OCI-LY3 (cell line): ENCODE measurements around the gene KAZN.

Experiments
- H2AFZ ChIP-seq: fragments of 200-600, 300-600 bp; shearing (Covaris generic); 2 replicates; pipeline ENCODE4 v1.6.0; 2014; ENCODE audit warnings: antibody characterized with exemption, low read depth, low read length
- H3K27ac ChIP-seq: fragments of 200-600, 300-600 bp; sonication (generic); 2 replicates; pipeline ENCODE4 v1.5.1; 2014; ENCODE audit warnings: mild to moderate bottlenecking, low read length, moderate library complexity, mixed read lengths
- H3K27me3 ChIP-seq: fragments of 200-600, 300-600 bp; sonication (generic); 2 replicates; pipeline ENCODE4 v1.6.1; 2014; ENCODE audit warnings: low read depth, low read length, mixed read lengths
- H3K36me3 ChIP-seq: fragments of 200-600, 300-600 bp; sonication (generic); replicated peaks from 2 replicates; pipeline ENCODE3; 2014; ENCODE audit warnings: low read depth, low read length, mixed read lengths
- H3K4me1 ChIP-seq: fragments of 300-600, 200-600 bp; sonication (generic); 2 replicates; pipeline ENCODE4 v1.6.1; 2014; ENCODE audit warnings: low read length, mixed read lengths
- H3K4me2 ChIP-seq: fragments of 200-600, 300-600 bp; sonication (generic); 2 replicates; pipeline ENCODE4 v1.6.1; 2014; ENCODE audit warnings: low read length, mixed read lengths
- H3K4me3 ChIP-seq: fragments of 300-600, 200-600 bp; sonication (generic); 2 replicates; pipeline ENCODE4 v1.5.1; 2014; ENCODE audit warnings: antibody characterized with exemption, mild to moderate bottlenecking, low read length, moderate library complexity
- H3K79me2 ChIP-seq: fragments of 300-600, 200-600 bp; shearing (Covaris generic); 2 replicates; pipeline ENCODE4 v1.6.1; 2014; ENCODE audit warnings: mild to moderate bottlenecking, low read length, mixed read lengths
- H3K9ac ChIP-seq: fragments of 300-600, 200-600 bp; shearing (Covaris generic); 2 replicates; pipeline ENCODE4 v1.6.0; 2014; ENCODE audit warnings: mild to moderate bottlenecking, low read length, moderate library complexity
- H3K9me3 ChIP-seq: fragments of 200-600, 300-600 bp; shearing (Covaris generic); 2 replicates; pipeline ENCODE4 v1.6.1; 2014; ENCODE audit warnings: low read length, mixed read lengths; ENCODE audit not compliant: insufficient read depth
- H4K20me1 ChIP-seq: fragments of 200-600, 300-600 bp; sonication (generic); 2 replicates; pipeline ENCODE4 v1.6.1; 2016; ENCODE audit warnings: low read length, mixed read lengths; ENCODE audit not compliant: insufficient read depth
- EZH2phosphoT487 ChIP-seq: fragments of 200-600 bp; shearing (Covaris generic); IDR thresholded peaks from 2 replicates; pipeline ENCODE4 v1.6.1; 2018; ENCODE audit warnings: antibody characterized with exemption, mixed run types, low read depth
- TF ChIP-seq, protein P1 (sequence below): fragments of 200-600, 300-600 bp; sonication (generic); IDR thresholded peaks from 2 replicates; pipeline ENCODE4 v1.5.1; 2014; ENCODE audit warnings: antibody characterized with exemption, low read length, low read depth

KAZN gene

DNA sequence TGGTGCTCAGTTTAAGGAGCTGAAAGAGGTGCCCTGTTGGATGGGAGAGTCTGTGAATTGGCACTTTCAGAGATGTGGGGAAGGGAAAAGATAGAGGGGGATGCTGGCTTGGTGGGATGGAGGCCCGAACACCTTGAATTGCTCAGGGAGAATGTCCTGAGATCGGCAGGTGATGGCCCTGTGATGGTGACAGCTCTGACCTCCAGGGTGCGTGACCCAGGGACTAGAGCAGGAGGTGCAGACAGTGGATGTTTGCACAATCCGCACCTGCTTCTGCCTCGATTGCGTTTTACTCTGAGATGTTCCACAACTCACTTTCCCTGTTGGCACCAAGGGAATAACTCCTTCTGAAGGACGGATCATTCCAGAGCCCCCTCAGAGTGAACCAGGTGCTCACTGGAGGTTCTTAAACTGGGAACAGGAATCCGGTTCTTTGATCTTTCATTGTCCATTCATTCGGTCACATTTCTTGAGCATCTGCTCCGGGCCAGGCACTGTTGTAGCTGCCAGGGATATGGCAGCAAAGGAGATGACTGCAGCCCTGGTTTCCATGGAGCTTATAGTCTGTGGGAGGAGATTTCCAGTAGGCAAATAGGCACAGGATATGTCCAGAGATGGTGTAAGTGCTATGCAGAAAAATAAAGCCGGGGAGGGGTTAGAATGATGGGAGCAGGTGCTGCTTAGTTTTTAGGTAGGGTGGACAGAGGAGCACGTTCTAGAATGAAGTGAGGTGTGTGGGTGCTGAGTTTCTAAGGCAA is 328.5 kb downstream of the KAZN start:
- Histone ChIP-seq H3K79me2 (no peaks in the 10 kb centered on the region), H3K4me1 (no peaks in the 10 kb centered on the region), H3K27ac (no peak overlapping the region), H3K9me3 (no peaks in the 10 kb centered on the region), H3K9ac (no peak overlapping the region), H3K4me2 (no peak overlapping the region), H2AFZ (no peak overlapping the region), H3K4me3 (no peak overlapping the region), H3K27me3 (no peaks in the 10 kb centered on the region; the same call in 1 of the 2 replicates), H3K36me3 (no peaks in the 10 kb centered on the region), H4K20me1 (no peaks in the 10 kb centered on the region)
- TF ChIP-seq, protein P1, sequence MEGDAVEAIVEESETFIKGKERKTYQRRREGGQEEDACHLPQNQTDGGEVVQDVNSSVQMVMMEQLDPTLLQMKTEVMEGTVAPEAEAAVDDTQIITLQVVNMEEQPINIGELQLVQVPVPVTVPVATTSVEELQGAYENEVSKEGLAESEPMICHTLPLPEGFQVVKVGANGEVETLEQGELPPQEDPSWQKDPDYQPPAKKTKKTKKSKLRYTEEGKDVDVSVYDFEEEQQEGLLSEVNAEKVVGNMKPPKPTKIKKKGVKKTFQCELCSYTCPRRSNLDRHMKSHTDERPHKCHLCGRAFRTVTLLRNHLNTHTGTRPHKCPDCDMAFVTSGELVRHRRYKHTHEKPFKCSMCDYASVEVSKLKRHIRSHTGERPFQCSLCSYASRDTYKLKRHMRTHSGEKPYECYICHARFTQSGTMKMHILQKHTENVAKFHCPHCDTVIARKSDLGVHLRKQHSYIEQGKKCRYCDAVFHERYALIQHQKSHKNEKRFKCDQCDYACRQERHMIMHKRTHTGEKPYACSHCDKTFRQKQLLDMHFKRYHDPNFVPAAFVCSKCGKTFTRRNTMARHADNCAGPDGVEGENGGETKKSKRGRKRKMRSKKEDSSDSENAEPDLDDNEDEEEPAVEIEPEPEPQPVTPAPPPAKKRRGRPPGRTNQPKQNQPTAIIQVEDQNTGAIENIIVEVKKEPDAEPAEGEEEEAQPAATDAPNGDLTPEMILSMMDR = no peak
- TF ChIP-seq EZH2phosphoT487 = no peak

- H3K79me2 ChIP-seq = no peaks in the 10 kb centered on the region
- no peak overlapping the region for H3K9ac ChIP-seq
- no peaks in the 10 kb centered on the region for H3K36me3 ChIP-seq
- TF ChIP-seq, protein P1 = no peak
- no peak for TF ChIP-seq EZH2phosphoT487
- H3K4me3 ChIP-seq = no peak overlapping the region
- no peaks in the 10 kb centered on the region for H3K4me1 ChIP-seq
- no peak overlapping the region for H3K27ac ChIP-seq
- no peaks in the 10 kb centered on the region for H4K20me1 ChIP-seq
- no peaks in the 10 kb centered on the region for H3K9me3 ChIP-seq
- no peak overlapping the region for H3K4me2 ChIP-seq
- no peak overlapping the region for H2AFZ ChIP-seq
- H3K27me3 ChIP-seq = no peaks in the 10 kb centered on the region; the same call in 1 of the 2 replicates
Observed at GRCh38 chr1:14928412-14928811, 329.9 kb downstream of the KAZN start.

DNA sequence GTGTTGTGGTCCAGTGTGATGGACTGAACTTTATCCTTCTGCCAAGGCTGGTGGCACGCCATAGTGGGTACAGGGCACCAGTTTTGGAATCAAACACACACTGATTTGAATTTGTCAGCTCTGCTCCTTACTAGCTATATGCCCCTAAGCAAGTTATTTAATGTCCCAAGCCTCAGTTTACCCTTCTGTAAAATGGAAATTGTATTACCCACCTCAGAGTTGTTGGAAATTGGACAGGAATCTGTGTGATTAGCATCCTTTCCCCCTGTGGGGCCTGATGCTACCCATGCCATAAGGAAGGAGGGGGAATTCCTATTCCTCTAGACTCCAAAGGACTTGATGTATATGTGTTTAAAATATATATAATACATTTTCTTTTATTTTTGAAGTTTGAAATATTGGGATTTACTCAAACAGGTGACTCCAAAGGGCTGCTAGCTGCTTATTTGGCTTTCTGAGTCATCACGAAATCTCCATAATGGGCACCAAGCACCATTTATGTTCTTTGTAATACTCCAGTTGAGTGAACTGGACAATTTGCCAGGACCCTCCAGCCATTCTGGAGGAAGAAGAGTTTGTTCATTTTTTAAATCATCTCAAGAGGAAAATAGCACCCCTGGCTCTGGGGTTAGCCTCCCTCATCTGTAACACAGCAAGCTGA is 330.5 kb downstream of the KAZN start:
- Histone ChIP-seq H3K79me2 (no peaks in the 10 kb centered on the region), H3K9ac (no peak overlapping the region), H3K4me1 (no peaks in the 10 kb centered on the region), H2AFZ (no peak overlapping the region), H3K36me3 (no peaks in the 10 kb centered on the region), H3K27me3 (no peaks in the 10 kb centered on the region; the same call in 1 of the 2 replicates), H4K20me1 (no peaks in the 10 kb centered on the region), H3K9me3 (no peaks in the 10 kb centered on the region), H3K27ac (no peak overlapping the region), H3K4me3 (no peak overlapping the region), H3K4me2 (no peak overlapping the region)
- TF ChIP-seq, protein P1 = no peak
- TF ChIP-seq EZH2phosphoT487 = no peak

DNA sequence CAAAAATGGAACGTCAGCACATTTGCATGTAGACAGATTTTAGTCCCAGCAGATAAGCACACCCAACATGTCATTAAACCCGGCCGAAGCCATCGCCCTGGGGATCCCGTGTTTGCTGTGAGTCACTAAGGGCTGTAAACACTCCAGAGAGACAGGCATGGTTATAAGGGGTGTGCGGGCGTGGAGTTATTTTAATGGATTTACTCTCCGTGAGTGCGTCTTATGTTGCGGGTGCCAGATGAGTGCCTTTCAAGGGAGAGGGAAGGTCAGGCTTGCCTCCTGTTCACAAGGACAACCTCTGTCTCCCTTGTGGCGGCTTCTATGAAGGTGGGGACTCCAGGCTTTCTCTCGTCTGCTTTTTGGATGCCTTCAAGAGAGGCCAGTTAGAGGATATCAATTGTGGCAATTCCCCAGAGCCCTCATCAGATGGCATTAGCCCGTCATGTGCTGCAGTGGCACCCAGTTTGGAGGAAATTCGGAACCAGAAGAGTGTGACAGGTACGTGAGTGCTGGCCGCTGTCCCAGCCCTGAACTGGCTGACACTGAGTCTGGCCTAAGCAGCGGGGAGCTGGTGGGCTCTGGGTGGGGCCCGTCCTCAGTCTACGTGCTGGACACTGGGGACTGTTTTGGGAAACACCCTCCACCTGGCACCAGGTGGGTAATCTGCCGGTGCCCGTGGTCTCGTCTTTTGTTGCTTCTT is 331.2 kb downstream of the KAZN start:
- H3K4me2 ChIP-seq = no peak overlapping the region
- no peaks in the 10 kb centered on the region for H3K36me3 ChIP-seq
- H3K4me3 ChIP-seq = no peak overlapping the region
- no peaks in the 10 kb centered on the region for H4K20me1 ChIP-seq
- TF ChIP-seq, protein P1 = no peak
- TF ChIP-seq EZH2phosphoT487 = no peak
- H3K9ac ChIP-seq = no peak overlapping the region
- H3K79me2 ChIP-seq = no peaks in the 10 kb centered on the region
- H3K27me3 ChIP-seq = no peaks in the 10 kb centered on the region; the same call in 1 of the 2 replicates
- H2AFZ ChIP-seq = no peak overlapping the region
- no peak overlapping the region for H3K27ac ChIP-seq
- H3K9me3 ChIP-seq = no peaks in the 10 kb centered on the region
- H3K4me1 ChIP-seq = no peaks in the 10 kb centered on the region
